ENCODE measurements around the gene TGM2.

- TF ChIP-seq, protein P1, sequence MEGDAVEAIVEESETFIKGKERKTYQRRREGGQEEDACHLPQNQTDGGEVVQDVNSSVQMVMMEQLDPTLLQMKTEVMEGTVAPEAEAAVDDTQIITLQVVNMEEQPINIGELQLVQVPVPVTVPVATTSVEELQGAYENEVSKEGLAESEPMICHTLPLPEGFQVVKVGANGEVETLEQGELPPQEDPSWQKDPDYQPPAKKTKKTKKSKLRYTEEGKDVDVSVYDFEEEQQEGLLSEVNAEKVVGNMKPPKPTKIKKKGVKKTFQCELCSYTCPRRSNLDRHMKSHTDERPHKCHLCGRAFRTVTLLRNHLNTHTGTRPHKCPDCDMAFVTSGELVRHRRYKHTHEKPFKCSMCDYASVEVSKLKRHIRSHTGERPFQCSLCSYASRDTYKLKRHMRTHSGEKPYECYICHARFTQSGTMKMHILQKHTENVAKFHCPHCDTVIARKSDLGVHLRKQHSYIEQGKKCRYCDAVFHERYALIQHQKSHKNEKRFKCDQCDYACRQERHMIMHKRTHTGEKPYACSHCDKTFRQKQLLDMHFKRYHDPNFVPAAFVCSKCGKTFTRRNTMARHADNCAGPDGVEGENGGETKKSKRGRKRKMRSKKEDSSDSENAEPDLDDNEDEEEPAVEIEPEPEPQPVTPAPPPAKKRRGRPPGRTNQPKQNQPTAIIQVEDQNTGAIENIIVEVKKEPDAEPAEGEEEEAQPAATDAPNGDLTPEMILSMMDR (IDR thresholded peaks at IDR 0.05 in 2 of 3, conservative IDR thresholded peaks at IDR 0.05 in 1 of 3; ENCODE audit: insufficient read depth in 2 of 3, low read depth in 1 of 3, low read length in 3 of 3), result no peak
- TF ChIP-seq ZNF140 (CRISPR knock-in tag; IDR thresholded peaks at IDR 0.05) (no peak), ZNF23 (CRISPR knock-in tag; IDR thresholded peaks at IDR 0.05) (no peak), EZH2 (IDR thresholded peaks at IDR 0.05; ENCODE audit: borderline replicate concordance, low read depth, low read length) (no peak), RBM22 (IDR thresholded peaks at IDR 0.05; ENCODE audit: low read depth, low read length, poor library complexity, severe bottlenecking) (no peak), ZNF274 (IDR thresholded peaks at IDR 0.05; ENCODE audit: borderline replicate concordance, low read depth, low read length) (no peak), POLR2AphosphoS5 (IDR thresholded peaks at IDR 0.05; ENCODE audit: control insufficient read depth, insufficient read depth, low read depth, low read length) (no peak), TAF1 (IDR thresholded peaks at IDR 0.05; ENCODE audit: control insufficient read depth, extremely low read depth, insufficient read depth, low read length, severe bottlenecking) (no peak), KAT7 (CRISPR knock-in tag; IDR thresholded peaks at IDR 0.05; ENCODE audit: borderline replicate concordance) (no peak)
Measured at GRCh38 chr20:38078084-38078483, 87.0 kb downstream of the TGM2 start.
